Mesendoderm (in vitro differentiated cells): ENCODE measurements around the gene RGL3.
"Not testable (repeated sequence)": the region's sequence is repeated elsewhere in the genome, so short reads cannot be mapped to it uniquely, and the experiment has no call there.

Experiments
- DNase-seq: peaks from one replicate; pipeline ENCODE4 v3.0.0; 2013
- H2AK5ac ChIP-seq: 2 replicates; pipeline ENCODE4 v1.6.1; 2013; ENCODE audit warnings: low read length, inconsistent platforms
- H2BK120ac ChIP-seq: 2 replicates; pipeline ENCODE4 v1.6.1; 2013; ENCODE audit warnings: low read depth, mild to moderate bottlenecking, low read length, moderate library complexity, mixed read lengths
- H2BK15ac ChIP-seq: replicated peaks from 2 replicates; pipeline ENCODE4 v1.6.1; 2013; ENCODE audit warnings: low read depth, mild to moderate bottlenecking, moderate library complexity
- H2BK5ac ChIP-seq: 2 replicates; pipeline ENCODE4 v1.6.1; 2013; ENCODE audit warnings: low read length, inconsistent platforms
- H3K18ac ChIP-seq: 2 replicates; pipeline ENCODE4 v1.6.1; 2013; ENCODE audit warnings: mild to moderate bottlenecking, low read length, mixed read lengths
- H3K23ac ChIP-seq: one replicate; pipeline ENCODE4 v1.6.1; 2013; ENCODE audit warnings: low read length
- H3K27ac ChIP-seq: 2 replicates; pipeline ENCODE4 v1.5.1; 2013; ENCODE audit warnings: low read depth, mild to moderate bottlenecking, inconsistent platforms, low read length, moderate library complexity
- H3K27me3 ChIP-seq: 2 replicates; pipeline ENCODE4 v1.6.1; 2013; ENCODE audit warnings: low read length, control low read depth, mild to moderate bottlenecking, inconsistent platforms; ENCODE audit not compliant: insufficient read depth, poor library complexity
- H3K36me3 ChIP-seq: 2 replicates; pipeline ENCODE4 v1.6.1; 2013; ENCODE audit warnings: low read length, inconsistent platforms; ENCODE audit not compliant: control insufficient read depth, insufficient read depth
- H3K4ac ChIP-seq: one replicate; pipeline ENCODE4 v1.6.1; 2013; ENCODE audit warnings: low read depth, mild to moderate bottlenecking, low read length, moderate library complexity
- H3K4me1 ChIP-seq: 2 replicates; pipeline ENCODE4 v1.6.1; 2013; ENCODE audit warnings: low read depth, low read length, inconsistent platforms; ENCODE audit not compliant: control insufficient read depth
- H3K4me2 ChIP-seq: 2 replicates; pipeline ENCODE4 v1.6.1; 2013; ENCODE audit warnings: low read length
- H3K4me3 ChIP-seq: 2 replicates; pipeline ENCODE4 v1.5.1; 2013; ENCODE audit warnings: mild to moderate bottlenecking, low read length
- H3K56ac ChIP-seq: one replicate; pipeline ENCODE4 v1.6.1; 2013; ENCODE audit warnings: low read length
- H3K79me1 ChIP-seq: 2 replicates; pipeline ENCODE4 v1.6.1; 2013; ENCODE audit warnings: low read length, inconsistent platforms
- H3K79me2 ChIP-seq: 2 replicates; pipeline ENCODE4 v1.6.1; 2013; ENCODE audit warnings: mild to moderate bottlenecking, low read length; ENCODE audit not compliant: control insufficient read depth, insufficient read depth
- H3K9ac ChIP-seq: 2 replicates; pipeline ENCODE4 v1.6.1; 2013; ENCODE audit warnings: low read length, inconsistent platforms
- H4K5ac ChIP-seq: one replicate; pipeline ENCODE4 v1.6.1; 2013; ENCODE audit warnings: low read length
- H4K8ac ChIP-seq: one replicate; pipeline ENCODE4 v1.6.1; 2013; ENCODE audit warnings: low read depth, mild to moderate bottlenecking, control low read depth, low read length, moderate library complexity
- WGBS: extraction: QIAGEN DNeasy Blood & Tissue Kit; methylation state at CpG from one replicate; pipeline ENCODE4 v1.1.7; 2013; ENCODE audit warnings: low lambda C conversion rate, missing lambda C conversion rate; ENCODE audit not compliant: insufficient coverage; ENCODE audit errors: extremely low coverage; 5-methylcytosine and 5-hydroxymethylcytosine counted together

RGL3 gene

DNA sequence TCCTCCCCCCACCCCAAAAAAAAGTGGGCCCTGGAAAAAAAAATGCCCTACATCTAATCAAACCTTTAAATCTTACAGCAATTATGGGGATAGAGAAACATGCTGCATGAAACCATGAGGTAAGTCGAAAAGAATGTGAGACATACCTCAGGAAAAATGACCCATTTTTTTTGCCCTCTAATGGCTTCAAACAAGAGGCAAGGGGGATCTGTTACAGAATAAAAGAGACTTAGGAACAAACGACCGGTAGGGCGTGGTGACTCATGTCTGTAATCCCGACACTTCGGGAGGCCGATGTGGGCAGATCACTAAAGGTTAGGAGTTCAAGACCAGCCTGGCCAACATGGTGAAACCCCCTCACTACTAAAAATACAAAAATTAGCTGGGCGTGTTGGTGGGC is 8.4 kb downstream of the RGL3 start:
- no peaks in the 10 kb centered on the region for H3K27me3 ChIP-seq
- no peaks in the 10 kb centered on the region for H3K36me3 ChIP-seq
- H3K27ac ChIP-seq, result no peak overlapping the region
- no peak overlapping the region for H2BK120ac ChIP-seq
- no peak overlapping the region for H3K23ac ChIP-seq
- H2BK15ac ChIP-seq, result no peak overlapping the region
- H3K18ac ChIP-seq, result no peak overlapping the region
- H3K4me3 ChIP-seq, result no peak overlapping the region
- H3K79me1 ChIP-seq, result no peaks in the 10 kb centered on the region
- no peak overlapping the region for H2AK5ac ChIP-seq
- WGBS, result no CpG with 5 or more reads among the region's 8 CpGs
- H3K4me2 ChIP-seq, result no peak overlapping the region
- no peaks in the 10 kb centered on the region for H3K79me2 ChIP-seq
- no peak overlapping the region for H3K56ac ChIP-seq
- no peak overlapping the region for H2BK5ac ChIP-seq
- H4K5ac ChIP-seq, result no peak overlapping the region
- H3K4me1 ChIP-seq, result no peaks in the 10 kb centered on the region
- H3K4ac ChIP-seq, result no peak overlapping the region
- H4K8ac ChIP-seq, result no peak overlapping the region
- H3K9ac ChIP-seq, result no peak overlapping the region
- peak; percentile 87 for DNase-seq

DNA sequence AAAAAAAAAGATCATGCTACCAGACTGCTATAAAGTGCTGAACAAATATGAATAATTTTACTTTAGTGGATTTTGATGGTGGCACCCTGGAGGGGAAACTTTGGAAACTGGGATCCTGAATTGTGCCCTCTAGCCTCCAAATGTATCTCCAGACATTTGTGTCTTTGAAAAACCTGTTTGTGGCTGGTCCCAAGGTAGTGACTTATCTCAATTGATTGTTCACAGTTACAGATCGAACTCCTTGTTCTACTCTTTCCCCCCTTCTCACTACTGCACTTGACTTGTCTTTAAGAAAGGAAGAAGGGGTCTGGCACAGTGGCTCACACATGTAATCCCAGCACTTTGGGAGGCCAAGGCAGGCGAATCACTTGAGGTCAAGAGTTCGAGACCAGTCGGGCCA is 10.5 kb downstream of the RGL3 start:
- Histone ChIP-seq H3K27me3 (no peaks in the 10 kb centered on the region), H3K4me3 (no peak overlapping the region), H2BK5ac (no peak overlapping the region), H3K9ac (no peak overlapping the region), H3K4me1 (no peaks in the 10 kb centered on the region), H3K56ac (no peak overlapping the region), H2AK5ac (no peak overlapping the region), H2BK15ac (no peak overlapping the region), H4K5ac (no peak overlapping the region), H3K4me2 (no peak overlapping the region), H3K36me3 (no peaks in the 10 kb centered on the region), H3K79me1 (no peaks in the 10 kb centered on the region), H2BK120ac (no peak overlapping the region), H3K18ac (no peak overlapping the region), H3K27ac (no peak overlapping the region), H4K8ac (no peak overlapping the region), H3K4ac (no peak overlapping the region), H3K79me2 (no peaks in the 10 kb centered on the region), H3K23ac (no peak overlapping the region)
- WGBS, result no CpG with 5 or more reads among the region's 4 CpGs
- no peak for DNase-seq

DNA sequence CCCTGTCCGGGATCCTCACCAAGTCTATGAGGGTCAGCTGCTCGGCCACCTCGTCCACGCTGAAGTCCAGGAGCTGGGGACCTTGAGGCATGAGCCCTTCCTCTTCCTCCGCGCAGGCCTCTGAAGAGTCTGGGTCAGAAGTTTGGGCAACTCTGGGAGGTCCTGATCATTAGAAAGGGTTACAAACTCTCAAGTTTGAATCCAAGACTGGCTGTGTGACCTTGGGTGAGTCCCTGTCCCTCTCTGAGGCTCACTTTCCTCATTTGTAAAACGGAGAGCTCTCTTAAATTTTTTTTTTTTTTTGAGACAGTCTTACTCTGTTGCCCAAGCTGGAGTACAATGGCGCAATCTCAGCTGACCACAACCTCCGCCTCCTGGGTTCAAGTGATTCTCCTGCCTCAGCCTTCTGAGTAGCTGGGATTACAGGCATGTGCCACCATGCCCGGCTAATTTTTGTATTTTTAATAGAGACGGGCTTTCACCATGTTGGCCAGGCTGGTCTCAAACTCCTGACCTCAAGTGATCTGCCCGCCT is 12.3 kb downstream of the RGL3 start:
- not testable (repeated sequence) for DNase-seq, H2BK5ac ChIP-seq, H3K4me1 ChIP-seq

DNA sequence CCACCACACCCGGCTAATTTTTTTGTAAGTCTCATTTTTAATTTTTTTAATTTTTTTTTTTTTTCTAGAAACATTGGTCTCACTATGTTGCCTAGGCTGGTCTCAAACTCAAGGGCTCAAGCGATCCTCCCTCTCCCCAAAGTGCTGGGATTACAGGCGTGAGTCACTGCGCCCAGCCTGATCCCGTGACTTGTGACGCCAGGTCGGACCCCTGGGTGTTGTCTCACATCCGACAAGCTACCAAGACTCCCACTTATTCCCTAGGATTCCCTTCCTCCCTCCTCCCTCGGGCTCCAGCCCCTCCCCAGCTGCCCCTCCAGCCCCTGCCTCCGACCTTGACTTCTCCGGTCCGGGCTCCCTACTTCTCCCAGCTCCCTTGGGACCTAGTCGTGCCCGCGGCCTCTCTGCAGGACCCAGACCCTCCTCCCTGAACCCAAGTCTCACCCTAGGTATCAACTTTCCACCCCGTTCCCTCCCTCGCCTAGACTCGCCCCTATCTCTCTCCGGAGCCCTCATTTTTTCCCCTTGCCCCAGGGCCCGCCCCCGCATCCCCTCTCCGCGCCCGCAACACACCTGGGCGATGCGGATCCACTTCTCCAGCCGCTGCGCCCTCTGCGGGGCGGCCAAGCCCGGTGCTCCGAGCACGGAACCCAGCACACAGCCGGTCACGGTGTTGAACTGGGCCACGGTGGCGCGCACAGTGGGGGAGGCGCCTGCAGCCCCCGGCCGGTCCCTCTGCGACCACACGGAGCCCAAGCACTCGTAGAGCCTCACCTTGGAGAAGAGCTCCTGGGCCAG is 13.1 kb downstream of the RGL3 start:
- Histone ChIP-seq H3K4me2 (no peak overlapping the region), H3K56ac (peak overlapping the region; percentile 61), H3K23ac (no peak overlapping the region), H3K9ac (peak overlapping the region; percentile 47), H3K4me1 (no peaks in the 10 kb centered on the region), H3K27ac (no peak overlapping the region), H3K4ac (no peak overlapping the region), H3K4me3 (no peak overlapping the region), H3K79me1 (no peaks in the 10 kb centered on the region), H3K36me3 (no peaks in the 10 kb centered on the region), H2BK120ac (no peak overlapping the region), H3K18ac (no peak overlapping the region), H3K27me3 (no peaks in the 10 kb centered on the region), H4K8ac (no peak overlapping the region), H4K5ac (no peak overlapping the region), H2BK15ac (no peak overlapping the region), H2BK5ac (no peak overlapping the region), H3K79me2 (no peaks in the 10 kb centered on the region), H2AK5ac (no peak overlapping the region)
- WGBS, result no CpG with 5 or more reads among the region's 44 CpGs
- peak; percentile 62 for DNase-seq

More for the DNA sequence above, 12.3 kb downstream of the RGL3 start:
- Histone ChIP-seq H3K56ac (peak overlapping the region; percentile 61), H3K9ac (peak overlapping the region; percentile 47)
- not testable (repeated sequence) for H3K4ac ChIP-seq, H4K8ac ChIP-seq, H3K18ac ChIP-seq, H3K27me3 ChIP-seq, H3K27ac ChIP-seq, H3K4me3 ChIP-seq, H3K23ac ChIP-seq, H4K5ac ChIP-seq, H2BK15ac ChIP-seq, H3K4me2 ChIP-seq, H2BK120ac ChIP-seq, H3K36me3 ChIP-seq, H2AK5ac ChIP-seq, H3K79me2 ChIP-seq, H3K79me1 ChIP-seq
- WGBS, result no CpG with 5 or more reads among the region's 12 CpGs

DNA sequence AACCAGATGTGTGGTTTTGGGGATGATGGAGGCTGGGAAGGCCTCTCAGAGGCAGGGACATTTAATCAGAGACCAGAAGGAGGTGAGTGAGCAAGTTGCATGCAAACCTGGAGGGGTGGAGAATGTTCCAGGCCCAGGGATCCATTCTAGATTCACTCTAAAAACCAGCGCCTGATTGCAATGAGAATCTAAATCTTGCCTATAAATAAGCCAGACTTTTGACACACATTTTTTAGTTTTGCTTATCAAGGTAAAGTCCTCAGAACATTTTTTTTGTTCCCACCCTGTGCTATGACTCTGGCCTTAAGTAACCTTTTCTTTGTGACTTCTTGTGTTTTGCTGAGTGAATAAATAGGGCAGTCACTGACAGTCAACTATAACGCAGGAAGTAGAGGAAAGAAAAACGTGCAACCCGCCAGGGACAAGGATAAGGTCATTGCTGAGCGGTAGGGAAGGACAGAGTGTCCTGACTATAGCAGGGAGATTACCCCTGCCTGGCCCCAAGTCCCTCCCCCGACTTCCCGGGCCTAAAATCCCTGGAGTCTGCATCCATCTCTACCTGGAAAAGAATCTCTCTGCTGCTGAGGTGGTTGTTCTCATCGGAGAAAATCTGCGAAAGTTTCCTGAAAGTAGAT is 14.4 kb downstream of the RGL3 start:
- Histone ChIP-seq H3K9ac (no peak overlapping the region), H3K36me3 (no peaks in the 10 kb centered on the region), H3K18ac (no peak overlapping the region), H2BK5ac (no peak overlapping the region), H3K79me1 (no peaks in the 10 kb centered on the region), H3K27me3 (no peaks in the 10 kb centered on the region), H3K4me3 (no peak overlapping the region), H4K8ac (no peak overlapping the region), H3K56ac (no peak overlapping the region), H3K4me1 (no peaks in the 10 kb centered on the region), H3K79me2 (no peaks in the 10 kb centered on the region), H2AK5ac (no peak overlapping the region), H4K5ac (no peak overlapping the region), H2BK15ac (no peak overlapping the region), H3K4ac (no peak overlapping the region), H3K27ac (no peak overlapping the region), H3K4me2 (no peak overlapping the region), H2BK120ac (no peak overlapping the region), H3K23ac (no peak overlapping the region)
- DNase-seq, result no peak
- no CpG with 5 or more reads among the region's 9 CpGs for WGBS
